ENCODE data around the gene HOXA3. TPM values are rescaled to one million over a fixed set of nuclear protein-coding genes. Genes with fewer than 3 reads are reported as not detected.

Gene HOXA3
- total and polyA plus RNA-seq, 9 of the 15 experiments (the other 6 are each of a cell fraction or from before 2014, with no cell fraction given): 0.04 to 0.13 TPM; not detected in 7

- H3K36me3 ChIP-seq (ENCODE audit: control insufficient read depth, insufficient read depth, low read length): no peaks in the 10 kb centered on the region
- H3K9ac ChIP-seq (ENCODE audit: insufficient read depth in 1 of 2, low read depth in 2 of 2, low read length in 2 of 2): no peak overlapping the region
- intact Hi-C loops (cut with micrococcal nuclease) (no loop called here), in situ Hi-C loops (cut with MboI) (loop anchor here (5.0 to 25.0 kb wide), 4 partner anchors 654 to 1279 kb away; no protein-coding TSS in a partner anchor)
- 49% methylated on average over 23 of the region's 46 CpGs for WGBS (ENCODE audit: insufficient coverage, low coverage, missing lambda C conversion rate)
- H3K79me2 ChIP-seq (ENCODE audit: control insufficient read depth, insufficient read depth, low read length): no peaks in the 10 kb centered on the region
- ChIA-PET POLR2A (no interaction called here), CTCF (ENCODE audit: low intra/inter-chr PET ratio) (interaction anchor here (0.6 to 0.7 kb wide), 2 partner anchors 16 to 1273 kb away, joined by 3 read pairs; no protein-coding TSS in a partner anchor)
- no peak overlapping the region for H3K27ac ChIP-seq (ENCODE audit: extremely low read depth, low read depth, low read length)
- DNase-seq (ENCODE audit: extremely low read depth in 1 of 4, low spot score in 3 of 4): no peak
- FAIRE-seq: no peak
- peaks cover 38 to 70% of the 10 kb centered on the region in 2 experiments for H3K27me3 ChIP-seq (ENCODE audit: control insufficient read depth in 2 of 2, insufficient read depth in 2 of 2, low read length in 2 of 2)
- ATAC-seq: no peak
- H3K4me1 ChIP-seq (replicated peaks in 1 of 2; ENCODE audit: control insufficient read depth in 2 of 2, insufficient read depth in 2 of 2, low read length in 2 of 2): peaks cover 0 to 15% of the 10 kb centered on the region in 2 experiments; a peak in 2 of 5 replicates
- no peaks in the 10 kb centered on the region for H4K20me1 ChIP-seq (replicated peaks; ENCODE audit: control insufficient read depth, insufficient read depth, low read length)
- BruUV-seq (replicated peaks): no TSS peak
- H2AFZ ChIP-seq (ENCODE audit: low read depth, low read length): no peak overlapping the region
- no peak overlapping the region for H3K4me2 ChIP-seq (ENCODE audit: insufficient read depth, low read length)
- no peaks in the 10 kb centered on the region for H3K9me1 ChIP-seq (ENCODE audit: control insufficient read depth, insufficient read depth, low read length)
- no peaks in the 10 kb centered on the region for H3K9me3 ChIP-seq (replicated peaks; ENCODE audit: control insufficient read depth, insufficient read depth, low read depth, low read length)
- no peak overlapping the region for H3K4me3 ChIP-seq
- no peak for TF ChIP-seq CREB3L1 (IDR thresholded peaks at IDR 0.05; ENCODE audit: borderline replicate concordance, low read depth)
- TF ChIP-seq ZNF431 (CRISPR knock-in tag; IDR thresholded peaks at IDR 0.05): no peak
- TF ChIP-seq, protein P1, sequence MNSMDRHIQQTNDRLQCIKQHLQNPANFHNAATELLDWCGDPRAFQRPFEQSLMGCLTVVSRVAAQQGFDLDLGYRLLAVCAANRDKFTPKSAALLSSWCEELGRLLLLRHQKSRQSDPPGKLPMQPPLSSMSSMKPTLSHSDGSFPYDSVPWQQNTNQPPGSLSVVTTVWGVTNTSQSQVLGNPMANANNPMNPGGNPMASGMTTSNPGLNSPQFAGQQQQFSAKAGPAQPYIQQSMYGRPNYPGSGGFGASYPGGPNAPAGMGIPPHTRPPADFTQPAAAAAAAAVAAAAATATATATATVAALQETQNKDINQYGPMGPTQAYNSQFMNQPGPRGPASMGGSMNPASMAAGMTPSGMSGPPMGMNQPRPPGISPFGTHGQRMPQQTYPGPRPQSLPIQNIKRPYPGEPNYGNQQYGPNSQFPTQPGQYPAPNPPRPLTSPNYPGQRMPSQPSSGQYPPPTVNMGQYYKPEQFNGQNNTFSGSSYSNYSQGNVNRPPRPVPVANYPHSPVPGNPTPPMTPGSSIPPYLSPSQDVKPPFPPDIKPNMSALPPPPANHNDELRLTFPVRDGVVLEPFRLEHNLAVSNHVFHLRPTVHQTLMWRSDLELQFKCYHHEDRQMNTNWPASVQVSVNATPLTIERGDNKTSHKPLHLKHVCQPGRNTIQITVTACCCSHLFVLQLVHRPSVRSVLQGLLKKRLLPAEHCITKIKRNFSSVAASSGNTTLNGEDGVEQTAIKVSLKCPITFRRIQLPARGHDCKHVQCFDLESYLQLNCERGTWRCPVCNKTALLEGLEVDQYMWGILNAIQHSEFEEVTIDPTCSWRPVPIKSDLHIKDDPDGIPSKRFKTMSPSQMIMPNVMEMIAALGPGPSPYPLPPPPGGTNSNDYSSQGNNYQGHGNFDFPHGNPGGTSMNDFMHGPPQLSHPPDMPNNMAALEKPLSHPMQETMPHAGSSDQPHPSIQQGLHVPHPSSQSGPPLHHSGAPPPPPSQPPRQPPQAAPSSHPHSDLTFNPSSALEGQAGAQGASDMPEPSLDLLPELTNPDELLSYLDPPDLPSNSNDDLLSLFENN (IDR thresholded peaks at IDR 0.05; ENCODE audit: low read depth in 2 of 2, low read length in 2 of 2): no peak
- TF ChIP-seq HDAC3 (IDR thresholded peaks at IDR 0.05; ENCODE audit: borderline replicate concordance, partially characterized antibody): no peak
- no peak for TF ChIP-seq PURB (CRISPR knock-in tag; IDR thresholded peaks at IDR 0.05; ENCODE audit: low read depth)
- no peak for TF ChIP-seq E2F8 (IDR thresholded peaks at IDR 0.05; ENCODE audit: low read depth, partially characterized antibody)
- TF ChIP-seq MTA2 (IDR thresholded peaks at IDR 0.05; ENCODE audit: low read depth): no peak
- no peak for TF ChIP-seq MAZ (CRISPR knock-in tag; conservative IDR thresholded peaks at IDR 0.05 in 1 of 2, IDR thresholded peaks at IDR 0.05 in 1 of 2)
- no peak for TF ChIP-seq MAFK (IDR thresholded peaks at IDR 0.05; ENCODE audit: low read length)
- no peak for TF ChIP-seq HDAC2 (IDR thresholded peaks at IDR 0.05)
- TF ChIP-seq ZNF511 (CRISPR knock-in tag; IDR thresholded peaks at IDR 0.05): no peak
- no peak for TF ChIP-seq GTF2A2 (tag; IDR thresholded peaks at IDR 0.05)
- no peak for TF ChIP-seq ZNF165 (CRISPR knock-in tag; IDR thresholded peaks at IDR 0.05; ENCODE audit: borderline replicate concordance)
- no peak for TF ChIP-seq HDAC8 (tag; IDR thresholded peaks at IDR 0.05)
Observed at GRCh38 chr7:27165996-27166530, 13.7 kb upstream of the HOXA3 start.

Measured in K562 (cell line).